Prostate gland (tissue), 2 donors: ENCODE data around the gene GSTM2. TPM values are rescaled to one million over a fixed set of nuclear protein-coding genes. Genes with fewer than 3 reads are reported as not detected.

Source experiments
- DNase-seq: peaks from one replicate; pipeline ENCODE4 v3.0.0-alpha.2; 2019; ENCODE audit warnings: low spot score
- H3K27ac ChIP-seq, 2 donors: fragments of 200-600 bp; sonication (generic); 2 replicates each; pipeline ENCODE4 v1.5.1; 2017 to 2019
- H3K27me3 ChIP-seq: fragments of 200-600 bp; sonication (generic); replicated peaks from 2 replicates; pipeline ENCODE4 v1.5.1; 2019; ENCODE audit not compliant: insufficient read depth
- H3K36me3 ChIP-seq, 2 donors: fragments of 200-600 bp; sonication (generic); 1 replicate in 1 of 2; 2 replicates in 1 of 2; pipeline versions ENCODE4 v1.5.1 to v1.8.1; 2017 to 2019
- H3K4me1 ChIP-seq: fragments of 200-600 bp; sonication (generic); replicated peaks from 2 replicates; pipeline ENCODE4 v1.5.1; 2019
- H3K4me3 ChIP-seq, 2 donors: fragments of 200-600 bp; sonication (generic); 2 replicates each; pipeline ENCODE4 v1.5.1; 2017 to 2019
- H3K9me3 ChIP-seq: fragments of 200-600 bp; sonication (generic); 2 replicates; pipeline ENCODE4 v1.5.1; 2017
- POLR2A ChIP-seq: fragments of 450-650 bp; IDR thresholded peaks from one replicate; pipeline ENCODE4 v1.6.1; 2016; ENCODE audit warnings: antibody characterized with exemption, mild to moderate bottlenecking
- POLR2AphosphoS5 ChIP-seq: sonication (generic); formaldehyde crosslinking; IDR thresholded peaks from one replicate; pipeline ENCODE4 v1.6.1; 2017; ENCODE audit warnings: antibody characterized with exemption
- WGBS: methylation state at CpG from one replicate; pipeline ENCODE4 v1.1.5; 2018; 5-methylcytosine and 5-hydroxymethylcytosine counted together
- intact Hi-C: fragments of 100-400 bp; cut with DNase I; formaldehyde crosslinking; loops from one replicate; pipeline ENCODE4 v1.14.2; 2022
- total RNA-seq, 2 donors: library from RNA; depleted of rRNA; stranded (reverse); fragments of >200 nt; gene quantifications; one replicate each; pipeline ENCODE4 v1.1.0, GENCODE V29; 2016
- TF ChIP-seq, protein P1 (sequence below), 4 experiments: fragments of 200-600 bp in 2 of 4; fragments of 450-650 bp in 2 of 4; sonication (generic) in 2 of 4; IDR thresholded peaks; 1 replicate in 3 of 4; 2 replicates in 1 of 4; pipeline ENCODE4 v1.5.1; 2016 to 2019; ENCODE audit warnings: antibody characterized with exemption in 4 of 4, mild to moderate bottlenecking in 2 of 4, moderate library complexity in 2 of 4

The GSTM2 gene
- total RNA-seq, 2 donors from 2014 or later: 47.5 to 79.5 TPM

DNA sequence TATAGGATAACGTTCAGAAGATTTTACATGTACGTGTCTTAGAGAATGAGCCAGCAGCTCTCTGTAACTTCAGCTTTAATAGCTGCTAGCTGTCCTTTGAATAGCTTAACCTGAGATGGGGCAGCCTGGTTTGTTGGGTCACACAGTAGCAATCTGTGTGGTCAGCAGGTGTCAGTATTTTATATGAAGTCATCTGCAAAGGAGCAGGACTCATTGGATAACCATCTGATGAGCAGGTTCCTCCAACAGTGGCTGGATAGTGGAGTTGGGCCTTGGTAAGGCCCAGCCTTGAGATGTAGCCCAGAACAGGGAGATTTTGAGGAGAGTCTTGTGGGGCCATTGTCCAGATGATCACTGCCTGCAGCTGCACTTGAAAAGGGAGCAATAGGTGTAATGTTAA is 50.6 kb downstream of the GSTM2 start:
- TF ChIP-seq POLR2AphosphoS5: no peak
- TF ChIP-seq, protein P1, sequence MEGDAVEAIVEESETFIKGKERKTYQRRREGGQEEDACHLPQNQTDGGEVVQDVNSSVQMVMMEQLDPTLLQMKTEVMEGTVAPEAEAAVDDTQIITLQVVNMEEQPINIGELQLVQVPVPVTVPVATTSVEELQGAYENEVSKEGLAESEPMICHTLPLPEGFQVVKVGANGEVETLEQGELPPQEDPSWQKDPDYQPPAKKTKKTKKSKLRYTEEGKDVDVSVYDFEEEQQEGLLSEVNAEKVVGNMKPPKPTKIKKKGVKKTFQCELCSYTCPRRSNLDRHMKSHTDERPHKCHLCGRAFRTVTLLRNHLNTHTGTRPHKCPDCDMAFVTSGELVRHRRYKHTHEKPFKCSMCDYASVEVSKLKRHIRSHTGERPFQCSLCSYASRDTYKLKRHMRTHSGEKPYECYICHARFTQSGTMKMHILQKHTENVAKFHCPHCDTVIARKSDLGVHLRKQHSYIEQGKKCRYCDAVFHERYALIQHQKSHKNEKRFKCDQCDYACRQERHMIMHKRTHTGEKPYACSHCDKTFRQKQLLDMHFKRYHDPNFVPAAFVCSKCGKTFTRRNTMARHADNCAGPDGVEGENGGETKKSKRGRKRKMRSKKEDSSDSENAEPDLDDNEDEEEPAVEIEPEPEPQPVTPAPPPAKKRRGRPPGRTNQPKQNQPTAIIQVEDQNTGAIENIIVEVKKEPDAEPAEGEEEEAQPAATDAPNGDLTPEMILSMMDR (IDR thresholded peaks at IDR 0.05): no peak
- no peak for TF ChIP-seq POLR2A
- H3K9me3 ChIP-seq: no peaks in the 10 kb centered on the region
- H3K4me3 ChIP-seq: no peak overlapping the region
- 89% methylated on average over 2 of the region's 2 CpGs for WGBS
- no peaks in the 10 kb centered on the region for H3K36me3 ChIP-seq
- H3K27me3 ChIP-seq: no peaks in the 10 kb centered on the region
- intact Hi-C loops: no loop called here
- H3K27ac ChIP-seq: no peak overlapping the region
- no peaks in the 10 kb centered on the region for H3K4me1 ChIP-seq
- no peak for DNase-seq

DNA sequence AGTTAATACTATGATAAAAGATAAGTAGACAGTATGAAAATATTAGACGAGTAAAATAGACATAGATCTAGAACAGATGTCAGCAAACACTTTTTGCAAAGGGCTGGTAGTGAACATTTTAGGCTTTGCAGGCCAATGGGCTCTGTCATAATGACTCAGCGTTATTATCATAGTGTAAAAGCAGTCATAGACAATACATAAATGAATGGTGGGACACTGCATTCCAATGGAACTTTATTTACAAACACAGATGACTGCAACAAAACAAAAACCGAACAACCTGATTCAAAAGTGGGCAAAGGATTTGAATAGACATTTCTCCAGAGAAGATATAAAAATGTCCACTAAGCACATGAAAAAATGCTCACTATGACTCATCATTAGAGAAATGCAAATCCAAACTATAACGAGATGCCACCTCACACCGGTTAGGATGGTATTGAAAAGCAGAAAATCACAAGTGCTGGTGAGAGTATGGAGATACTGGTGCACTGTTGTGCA is 51.5 kb downstream of the GSTM2 start:
- DNase-seq: no peak
- H3K4me1 ChIP-seq: no peaks in the 10 kb centered on the region
- H3K36me3 ChIP-seq: no peaks in the 10 kb centered on the region
- no peak overlapping the region for H3K27ac ChIP-seq
- H3K4me3 ChIP-seq: no peak overlapping the region
- H3K27me3 ChIP-seq: no peaks in the 10 kb centered on the region
- no peaks in the 10 kb centered on the region for H3K9me3 ChIP-seq
- WGBS: 73% methylated on average over 5 of the region's 5 CpGs
- no peak for TF ChIP-seq POLR2A
- TF ChIP-seq, protein P1 (IDR thresholded peaks at IDR 0.05): no peak
- TF ChIP-seq POLR2AphosphoS5: no peak
- intact Hi-C loops: no loop called here

- TF ChIP-seq POLR2AphosphoS5 (no peak), POLR2A (no peak)
- no peaks in the 10 kb centered on the region for H3K27me3 ChIP-seq
- 86% methylated on average over 5 of the region's 5 CpGs for WGBS
- no peak overlapping the region for H3K4me3 ChIP-seq
- no peaks in the 10 kb centered on the region for H3K36me3 ChIP-seq
- intact Hi-C loops: no loop called here
- no peaks in the 10 kb centered on the region for H3K4me1 ChIP-seq
- H3K9me3 ChIP-seq: no peaks in the 10 kb centered on the region
- DNase-seq: no peak
- H3K27ac ChIP-seq: no peak overlapping the region
Measured at GRCh38 chr1:109721042-109721441, 53.2 kb downstream of the GSTM2 start.

- H3K27ac ChIP-seq: no peak overlapping the region
- H3K36me3 ChIP-seq: no peaks in the 10 kb centered on the region
- no peaks in the 10 kb centered on the region for H3K27me3 ChIP-seq
- WGBS: 97% methylated on average over 1 of the region's 1 CpG
- DNase-seq: no peak
- TF ChIP-seq POLR2AphosphoS5: no peak
- no peak for TF ChIP-seq POLR2A
- TF ChIP-seq, protein P1 (IDR thresholded peaks at IDR 0.05): no peak
- H3K4me3 ChIP-seq: no peak overlapping the region
- no peaks in the 10 kb centered on the region for H3K9me3 ChIP-seq
- intact Hi-C loops: no loop called here
- H3K4me1 ChIP-seq: no peaks in the 10 kb centered on the region
Measured at GRCh38 chr1:109721971-109722370, 54.1 kb downstream of the GSTM2 start.

DNA sequence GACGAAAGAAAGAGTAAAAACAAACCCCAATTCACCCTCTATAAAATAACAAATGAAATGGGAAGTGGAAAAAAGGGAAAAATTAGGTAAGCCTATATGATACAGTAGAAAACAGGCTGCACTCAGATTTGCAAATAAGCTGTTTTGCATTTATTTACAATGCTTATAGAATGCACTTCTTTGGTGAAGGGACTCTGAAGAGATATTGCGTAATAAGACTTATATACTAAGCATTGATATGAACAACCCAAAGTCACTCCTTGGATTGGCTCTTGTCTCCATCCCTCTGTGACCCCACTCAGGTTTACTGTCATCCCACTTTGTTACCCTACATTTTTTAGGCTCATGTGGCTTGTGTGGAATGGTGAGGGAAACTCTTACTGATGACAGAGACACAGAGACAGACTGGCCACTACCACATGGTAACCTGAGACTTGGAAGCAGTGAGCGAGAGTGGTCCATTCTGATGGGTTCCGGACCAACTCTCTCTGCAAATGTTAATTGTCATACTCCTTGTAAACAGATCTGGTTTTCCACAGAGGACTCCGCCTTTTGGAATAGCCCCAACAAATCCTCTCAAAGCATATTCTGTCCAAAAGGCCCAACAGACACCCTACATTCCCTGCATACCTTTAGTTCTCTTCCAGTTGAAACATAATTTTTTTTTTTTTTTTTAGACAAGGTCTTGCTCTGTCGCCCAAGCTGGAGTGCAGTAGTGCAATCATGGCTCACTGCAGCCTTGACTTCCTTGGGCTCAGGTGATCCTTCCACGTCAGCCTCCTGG is 55.2 kb downstream of the GSTM2 start:
- H3K27me3 ChIP-seq: no peaks in the 10 kb centered on the region
- H3K4me3 ChIP-seq: no peak overlapping the region

More for the DNA sequence above, 55.2 kb downstream of the GSTM2 start:
- intact Hi-C loops: no loop called here
- 79% methylated on average over 7 of the region's 7 CpGs for WGBS
- DNase-seq: no peak
- TF ChIP-seq POLR2A (no peak), POLR2AphosphoS5 (no peak)
- TF ChIP-seq, protein P1 (IDR thresholded peaks at IDR 0.05): no peak
- H3K27ac ChIP-seq: no peak overlapping the region
- no peaks in the 10 kb centered on the region for H3K36me3 ChIP-seq
- H3K4me1 ChIP-seq: no peaks in the 10 kb centered on the region
- H3K9me3 ChIP-seq: no peaks in the 10 kb centered on the region

Other genes with a start within 250 kb of the GSTM2 start
- gene PSMA5, start 241.6 kb upstream of the GSTM2 start, total RNA-seq: 10 to 100 TPM; 24.6 to 31.8 TPM
- gene SYPL2, start 201.5 kb upstream of the GSTM2 start, total RNA-seq: 10 to 100 TPM in 1 of 2 donors, 1 to 10 TPM in 1; 1.3 to 48.1 TPM
- gene ATXN7L2, start 184.2 kb upstream of the GSTM2 start, total RNA-seq: 10 to 100 TPM in 1 of 2 donors, 1 to 10 TPM in 1; 3.0 to 29.4 TPM
- gene CYB561D1, start 174.0 kb upstream of the GSTM2 start, total RNA-seq: 10 to 100 TPM; 12.0 to 12.3 TPM
- 10 to 100 TPM in 1 of 2 donors, 1 to 10 TPM in 1; 9.5 to 13.2 TPM for gene AMIGO1, start 158.3 kb upstream of the GSTM2 start, total RNA-seq
- 1 to 10 TPM in 1 of 2 donors, not detected in 1; 1.2 TPM for gene GPR61, start 128.2 kb upstream of the GSTM2 start, total RNA-seq
- gene GNAI3, start 119.4 kb upstream of the GSTM2 start, total RNA-seq: 1 to 10 TPM; 5.1 to 5.4 TPM
- not detected for gene GNAT2, start 48.4 kb upstream of the GSTM2 start, total RNA-seq
- gene AMPD2, start 48.2 kb upstream of the GSTM2 start, total RNA-seq: 10 to 100 TPM; 40.1 to 72.3 TPM
- 10 to 100 TPM; 26.8 to 56.5 TPM for gene GSTM4, start 12.0 kb upstream of the GSTM2 start, total RNA-seq
- gene GSTM1, start 19.8 kb downstream of the GSTM2 start, total RNA-seq: not detected
- 10 to 100 TPM in 1 of 2 donors, 1 to 10 TPM in 1; 4.2 to 12.3 TPM for gene GSTM5, start 44.2 kb downstream of the GSTM2 start, total RNA-seq
- 100 to 1,000 TPM; 103 to 383 TPM for gene GSTM3, start 73.0 kb downstream of the GSTM2 start, total RNA-seq
- under 1 TPM in 1 of 2 donors, not detected in 1; 0.34 TPM for gene EPS8L3, start 95.9 kb downstream of the GSTM2 start, total RNA-seq
- gene CSF1, start 242.8 kb downstream of the GSTM2 start, total RNA-seq: 10 to 100 TPM; 18.4 to 31.5 TPM